HCT116 (cell line): ENCODE measurements around the gene SEC16A. TPM values are rescaled to one million over a fixed set of nuclear protein-coding genes. Genes with fewer than 3 reads are reported as not detected.

Source experiments
- ATAC-seq: fragments of 200-7000 bp; cut with Tn5 transposase; 2 replicates; pipeline ENCODE4 v1.9.1; 2020; ENCODE audit warnings: mild to moderate bottlenecking, moderate library complexity
- BruUV-seq: library from RNA; stranded (reverse); fragments of 400-500 nt; replicated peaks from 2 replicates; lab custom pipeline; 2021; lab: Mats Ljungman, UMichigan
- CTCF ChIA-PET: fragments of 300-600 bp; sonication (Branson Sonifier 250); formaldehyde crosslinking; loops from one replicate; lab custom pipeline; 2021; ENCODE audit warnings: antibody characterized with exemption; lab: Charles Lee
- POLR2A ChIA-PET: fragments of 300-600, 350-600 bp; sonication (Branson Sonifier 250); formaldehyde crosslinking; loops from one replicate; lab custom pipeline; 2021; ENCODE audit warnings: antibody characterized with exemption; lab: Charles Lee
- RAD21 ChIA-PET, 2 experiments: fragments of 300-600 bp; sonication (Branson Sonifier 250); formaldehyde crosslinking; loops; one replicate each; lab custom pipeline; 2023; ENCODE audit warnings: low total read pairs in 2 of 2; ENCODE audit not compliant: uncharacterized antibody in 2 of 2, unreplicated experiment in 2 of 2, low non-redundant PET in 1 of 2; lab: Charles Lee
- DNase-seq: peaks from one replicate; pipeline ENCODE4 v3.0.0-alpha.2; 2010; ENCODE audit warnings: low read depth, low spot score
- H2AFZ ChIP-seq: fragments of 200-600 bp; shearing (Covaris generic), sonication (generic); 2 replicates; pipeline ENCODE4 v1.6.1; 2017; ENCODE audit warnings: low read depth, mixed run types, mixed read lengths, antibody characterized with exemption, low read length; ENCODE audit not compliant: poor library complexity, severe bottlenecking
- H3K27ac ChIP-seq: 2 replicates; pipeline ENCODE4 v1.5.1; 2012; ENCODE audit warnings: low read depth, low read length
- H3K27me3 ChIP-seq: fragments of 200-600 bp; sonication (generic); 2 replicates; pipeline ENCODE4 v1.6.1; 2016; ENCODE audit warnings: mixed run types, low read length, mixed read lengths; ENCODE audit not compliant: insufficient read depth
- H3K36me3 ChIP-seq, 2 experiments: fragments of 200-500 bp in 1 of 2; fragments of 200-600 bp in 1 of 2; sonication (Bioruptor generic) in 1 of 2; sonication (generic) in 1 of 2; 2 replicates each; pipeline versions ENCODE4 v1.5.1 to v1.6.1; 2014 to 2016; ENCODE audit warnings: low read length in 2 of 2, inconsistent platforms in 1 of 2, mixed read lengths in 1 of 2, mixed run types in 1 of 2; ENCODE audit not compliant: insufficient read depth in 2 of 2, control insufficient read depth in 1 of 2
- H3K4me1 ChIP-seq, 2 experiments: fragments of 200-600 bp in 1 of 2; sonication (generic) in 1 of 2; 2 replicates each; pipeline versions ENCODE4 v1.5.1 to v1.6.1; 2012 to 2017; ENCODE audit warnings: low read length in 2 of 2, inconsistent platforms in 1 of 2, mild to moderate bottlenecking in 1 of 2, mixed read lengths in 1 of 2, mixed run types in 1 of 2, moderate library complexity in 1 of 2; ENCODE audit not compliant: insufficient read depth in 2 of 2, control insufficient read depth in 1 of 2
- H3K4me2 ChIP-seq: fragments of 200-600 bp; sonication (generic); 2 replicates; pipeline ENCODE4 v1.6.1; 2017; ENCODE audit warnings: mixed run types, low read length, mixed read lengths
- H3K4me3 ChIP-seq, 2 experiments: fragments of 200-600 bp in 1 of 2; sonication (generic) in 1 of 2; replicated peaks in 1 of 2; 2 replicates each; pipeline ENCODE4 v1.5.1; 2011 to 2016; ENCODE audit warnings: low read length in 2 of 2, control low read depth in 1 of 2, low read depth in 1 of 2, mild to moderate bottlenecking in 1 of 2, mixed read lengths in 1 of 2, mixed run types in 1 of 2
- H3K79me2 ChIP-seq: fragments of 200-600 bp; sonication (generic); 2 replicates; pipeline ENCODE4 v1.6.1; 2017; ENCODE audit warnings: mild to moderate bottlenecking, mixed run types, low read length, moderate library complexity, mixed read lengths; ENCODE audit not compliant: insufficient read depth
- H3K9ac ChIP-seq: fragments of 200-600 bp; sonication (generic); 2 replicates; pipeline ENCODE4 v1.6.1; 2016; ENCODE audit warnings: low read length, mixed read lengths
- H3K9me2 ChIP-seq: fragments of 200-600 bp; sonication (generic), shearing (Covaris generic); 2 replicates; pipeline ENCODE4 v1.6.1; 2017; ENCODE audit warnings: mixed run types, mild to moderate bottlenecking, moderate library complexity; ENCODE audit not compliant: insufficient read depth
- H3K9me3 ChIP-seq, 2 experiments: fragments of 200-500 bp in 1 of 2; fragments of 200-600 bp in 1 of 2; sonication (Bioruptor generic) in 1 of 2; sonication (generic) in 1 of 2; 2 replicates each; pipeline ENCODE4 v1.6.1; 2014 to 2017; ENCODE audit warnings: low read length in 2 of 2, mixed read lengths in 2 of 2, inconsistent platforms in 1 of 2, low read depth in 1 of 2, mild to moderate bottlenecking in 1 of 2, mixed run types in 1 of 2, moderate library complexity in 1 of 2; ENCODE audit not compliant: control insufficient read depth in 1 of 2, insufficient read depth in 1 of 2
- H4K20me1 ChIP-seq: fragments of 200-600 bp; sonication (generic), shearing (Covaris generic); 2 replicates; pipeline ENCODE4 v1.6.1; 2017; ENCODE audit warnings: mixed run types, mild to moderate bottlenecking, moderate library complexity; ENCODE audit not compliant: insufficient read depth
- CBX3 ChIP-seq: IDR thresholded peaks from 2 replicates; pipeline ENCODE4 v1.6.1; 2012; ENCODE audit warnings: low read depth
- EGR1 ChIP-seq: IDR thresholded peaks from 2 replicates; pipeline ENCODE4 v1.6.1; 2012; ENCODE audit warnings: low read depth
- ELF1 ChIP-seq: IDR thresholded peaks from 2 replicates; pipeline ENCODE4 v1.6.1; 2012; ENCODE audit warnings: low read depth, borderline replicate concordance
- EZH2 ChIP-seq: fragments of 200-600 bp; sonication (generic); IDR thresholded peaks from 2 replicates; pipeline ENCODE4 v1.6.1; 2017; ENCODE audit warnings: antibody characterized with exemption, mixed run types
- EZH2phosphoT487 ChIP-seq: fragments of 200-600 bp; IDR thresholded peaks from 2 replicates; pipeline ENCODE4 v1.6.1; 2018; ENCODE audit warnings: antibody characterized with exemption, borderline replicate concordance
- FOSL1 ChIP-seq: IDR thresholded peaks from 2 replicates; pipeline ENCODE4 v1.6.1; 2012; ENCODE audit warnings: low read depth
- MAX ChIP-seq: IDR thresholded peaks from 2 replicates; pipeline ENCODE4 v1.6.1; 2012
- POLR2A ChIP-seq: IDR thresholded peaks from 2 replicates; pipeline ENCODE4 v1.7.0; 2011; ENCODE audit warnings: borderline replicate concordance; ENCODE audit not compliant: insufficient read depth, insufficient read length; ENCODE audit errors: extremely low read depth
- POLR2AphosphoS5 ChIP-seq: IDR thresholded peaks from 2 replicates; pipeline ENCODE4 v1.6.1; 2011; ENCODE audit warnings: mild to moderate bottlenecking, low read depth, low read length, moderate library complexity
- RAD21 ChIP-seq: IDR thresholded peaks from 2 replicates; pipeline ENCODE4 v1.6.1; 2012; ENCODE audit warnings: low read depth, mild to moderate bottlenecking
- REST ChIP-seq: IDR thresholded peaks from 2 replicates; pipeline ENCODE4 v1.6.1; 2012; ENCODE audit warnings: low read depth
- SIN3A ChIP-seq: IDR thresholded peaks from 2 replicates; pipeline ENCODE4 v1.6.1; 2012; ENCODE audit warnings: low read depth
- SRF ChIP-seq: IDR thresholded peaks from 2 replicates; pipeline ENCODE4 v1.6.1; 2012; ENCODE audit warnings: low read depth
- ZFX ChIP-seq: fragments of 450-650 bp; IDR thresholded peaks from 2 replicates; pipeline ENCODE4 v1.6.1; 2017
- ZNF274 ChIP-seq: fragments of 200-500 bp; sonication (Bioruptor generic); IDR thresholded peaks from 2 replicates; pipeline ENCODE4 v1.6.1; 2014; ENCODE audit warnings: mild to moderate bottlenecking, low read depth, low read length, inconsistent platforms
- intact Hi-C: fragments of 100-400 bp; cut with micrococcal nuclease; formaldehyde crosslinking; loops from 2 replicates; pipeline ENCODE4 v1.10.0; 2022
- total RNA-seq: library from RNA; stranded (reverse); gene quantifications from one replicate; pipeline ENCODE4 v1.2.1, GENCODE V29; 2021; ENCODE audit not compliant: unreplicated experiment
- TF ChIP-seq, protein P1 (sequence below): IDR thresholded peaks from 2 replicates; pipeline ENCODE4 v1.6.1; 2012
- TF ChIP-seq, protein P2 (sequence below): IDR thresholded peaks from 2 replicates; pipeline ENCODE4 v1.6.1; 2011; ENCODE audit warnings: mild to moderate bottlenecking, low read length, moderate library complexity; ENCODE audit not compliant: insufficient replicate concordance; ENCODE audit errors: extremely low read depth

Gene SEC16A
- total RNA-seq, 1 experiment from 2014 or later, result 49.8 TPM

DNA sequence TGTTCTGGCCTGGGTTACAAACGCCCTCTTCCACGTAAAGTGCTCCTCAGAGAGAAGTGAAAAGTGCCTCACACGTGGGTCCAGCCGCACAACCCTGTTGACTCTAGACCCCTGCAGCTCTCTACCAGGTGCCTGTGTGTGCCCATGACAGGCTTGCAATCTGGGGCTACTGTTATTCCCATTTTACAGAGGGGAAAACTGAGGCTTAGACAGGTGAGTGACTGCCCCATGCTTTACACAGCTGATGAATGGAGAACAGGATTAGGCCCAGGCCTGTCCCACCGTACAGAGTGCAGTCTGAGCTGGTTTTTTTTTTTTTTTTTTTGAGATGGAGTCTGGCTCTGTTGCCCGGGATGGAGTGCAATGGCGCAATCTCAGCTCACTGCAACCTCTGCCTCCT lies 37.0 kb downstream of the SEC16A start:
- H4K20me1 ChIP-seq, result no peaks in the 10 kb centered on the region
- H2AFZ ChIP-seq, result no peak overlapping the region
- no peaks in the 10 kb centered on the region for H3K27me3 ChIP-seq
- no peaks in the 10 kb centered on the region for H3K9me3 ChIP-seq
- peaks cover 3% of the 10 kb centered on the region; the same call in 1 of the 2 replicates for H3K79me2 ChIP-seq
- CTCF ChIA-PET, result no interaction called here
- no peak overlapping the region for H3K9ac ChIP-seq
- intact Hi-C loops, result no loop called here
- DNase-seq (no peak), ATAC-seq (no peak)
- RAD21 ChIA-PET, result no interaction called here
- POLR2A ChIA-PET, result interaction anchor here (0.6 kb wide), 1 partner anchor 10 kb away, joined by 3 read pairs; no protein-coding TSS in a partner anchor
- H3K9me2 ChIP-seq, result no peaks in the 10 kb centered on the region
- no peak overlapping the region for H3K27ac ChIP-seq
- no peak for TF ChIP-seq SRF
- no peak for TF ChIP-seq REST
- no peak for TF ChIP-seq RAD21
- no TSS peak for BruUV-seq
- H3K4me3 ChIP-seq, result no peak overlapping the region
- no peaks in the 10 kb centered on the region for H3K4me1 ChIP-seq
- peaks cover 31 to 59% of the 10 kb centered on the region in 2 experiments for H3K36me3 ChIP-seq
- H3K4me2 ChIP-seq, result no peak overlapping the region

DNA sequence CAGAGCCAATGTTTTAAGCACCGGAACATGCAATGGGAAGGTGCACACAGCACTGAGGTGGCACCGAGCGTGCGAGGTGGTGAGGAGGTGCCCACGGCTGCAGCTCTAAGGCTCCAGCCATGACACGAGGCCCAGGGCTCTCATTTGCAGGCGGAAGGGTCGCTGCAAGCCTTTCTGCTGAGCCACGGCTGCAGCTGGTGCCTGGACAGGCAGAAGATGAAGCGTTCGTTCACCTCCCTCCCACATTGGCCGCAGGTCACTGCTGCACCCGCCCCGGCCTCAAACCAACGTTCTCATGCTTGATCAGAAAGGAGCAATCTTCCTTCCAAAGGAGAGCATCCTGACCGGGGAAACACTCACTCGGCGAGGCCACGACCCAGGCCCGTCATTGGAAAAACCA lies 38.7 kb downstream of the SEC16A start:
- CTCF ChIA-PET, result interaction anchor here (1.5 kb wide), 1 partner anchor 40 kb away, joined by 3 read pairs; no protein-coding TSS in a partner anchor
- H3K27ac ChIP-seq, result no peak overlapping the region
- no peaks in the 10 kb centered on the region for H3K9me2 ChIP-seq
- DNase-seq (no peak), ATAC-seq (no peak)
- peaks cover 24 to 47% of the 10 kb centered on the region in 2 experiments for H3K36me3 ChIP-seq
- intact Hi-C loops, result no loop called here
- peaks cover 2% of the 10 kb centered on the region; the same call in 1 of the 2 replicates for H3K79me2 ChIP-seq
- no peak overlapping the region for H2AFZ ChIP-seq
- H3K27me3 ChIP-seq, result no peaks in the 10 kb centered on the region
- no peaks in the 10 kb centered on the region for H4K20me1 ChIP-seq
- no TSS peak for BruUV-seq
- H3K4me3 ChIP-seq, result no peak overlapping the region
- POLR2A ChIA-PET, result no interaction called here
- RAD21 ChIA-PET, result no interaction called here
- H3K4me1 ChIP-seq, result peaks cover 0 to 4% of the 10 kb centered on the region in 2 experiments; a peak in 2 of 4 replicates
- H3K9ac ChIP-seq, result no peak overlapping the region
- H3K9me3 ChIP-seq, result no peaks in the 10 kb centered on the region
- H3K4me2 ChIP-seq, result no peak overlapping the region
- TF ChIP-seq SRF, result no peak
- no peak for TF ChIP-seq CBX3
- TF ChIP-seq POLR2AphosphoS5, result no peak
- no peak for TF ChIP-seq POLR2A
- no peak for TF ChIP-seq ZFX
- TF ChIP-seq, protein P1, sequence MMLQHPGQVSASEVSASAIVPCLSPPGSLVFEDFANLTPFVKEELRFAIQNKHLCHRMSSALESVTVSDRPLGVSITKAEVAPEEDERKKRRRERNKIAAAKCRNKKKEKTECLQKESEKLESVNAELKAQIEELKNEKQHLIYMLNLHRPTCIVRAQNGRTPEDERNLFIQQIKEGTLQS, result no peak
- TF ChIP-seq SIN3A, result no peak
- TF ChIP-seq FOSL1, result no peak
- no peak for TF ChIP-seq MAX
- no peak for TF ChIP-seq ZNF274
- TF ChIP-seq EZH2phosphoT487, result no peak
- TF ChIP-seq, protein P2, sequence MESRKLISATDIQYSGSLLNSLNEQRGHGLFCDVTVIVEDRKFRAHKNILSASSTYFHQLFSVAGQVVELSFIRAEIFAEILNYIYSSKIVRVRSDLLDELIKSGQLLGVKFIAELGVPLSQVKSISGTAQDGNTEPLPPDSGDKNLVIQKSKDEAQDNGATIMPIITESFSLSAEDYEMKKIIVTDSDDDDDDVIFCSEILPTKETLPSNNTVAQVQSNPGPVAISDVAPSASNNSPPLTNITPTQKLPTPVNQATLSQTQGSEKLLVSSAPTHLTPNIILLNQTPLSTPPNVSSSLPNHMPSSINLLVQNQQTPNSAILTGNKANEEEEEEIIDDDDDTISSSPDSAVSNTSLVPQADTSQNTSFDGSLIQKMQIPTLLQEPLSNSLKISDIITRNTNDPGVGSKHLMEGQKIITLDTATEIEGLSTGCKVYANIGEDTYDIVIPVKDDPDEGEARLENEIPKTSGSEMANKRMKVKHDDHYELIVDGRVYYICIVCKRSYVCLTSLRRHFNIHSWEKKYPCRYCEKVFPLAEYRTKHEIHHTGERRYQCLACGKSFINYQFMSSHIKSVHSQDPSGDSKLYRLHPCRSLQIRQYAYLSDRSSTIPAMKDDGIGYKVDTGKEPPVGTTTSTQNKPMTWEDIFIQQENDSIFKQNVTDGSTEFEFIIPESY, result no peak
- TF ChIP-seq ELF1, result no peak
- TF ChIP-seq EGR1, result no peak
- TF ChIP-seq EZH2, result no peak
